ENCODE data around the gene ARHGEF16. TPM values are rescaled to one million over a fixed set of nuclear protein-coding genes. Genes with fewer than 3 reads are reported as not detected.

The ARHGEF16 gene
- total RNA-seq, 1 donor, result 0.18 TPM

- DNase-seq (ENCODE audit: low read depth), result no peak
- TF ChIP-seq, protein P1, sequence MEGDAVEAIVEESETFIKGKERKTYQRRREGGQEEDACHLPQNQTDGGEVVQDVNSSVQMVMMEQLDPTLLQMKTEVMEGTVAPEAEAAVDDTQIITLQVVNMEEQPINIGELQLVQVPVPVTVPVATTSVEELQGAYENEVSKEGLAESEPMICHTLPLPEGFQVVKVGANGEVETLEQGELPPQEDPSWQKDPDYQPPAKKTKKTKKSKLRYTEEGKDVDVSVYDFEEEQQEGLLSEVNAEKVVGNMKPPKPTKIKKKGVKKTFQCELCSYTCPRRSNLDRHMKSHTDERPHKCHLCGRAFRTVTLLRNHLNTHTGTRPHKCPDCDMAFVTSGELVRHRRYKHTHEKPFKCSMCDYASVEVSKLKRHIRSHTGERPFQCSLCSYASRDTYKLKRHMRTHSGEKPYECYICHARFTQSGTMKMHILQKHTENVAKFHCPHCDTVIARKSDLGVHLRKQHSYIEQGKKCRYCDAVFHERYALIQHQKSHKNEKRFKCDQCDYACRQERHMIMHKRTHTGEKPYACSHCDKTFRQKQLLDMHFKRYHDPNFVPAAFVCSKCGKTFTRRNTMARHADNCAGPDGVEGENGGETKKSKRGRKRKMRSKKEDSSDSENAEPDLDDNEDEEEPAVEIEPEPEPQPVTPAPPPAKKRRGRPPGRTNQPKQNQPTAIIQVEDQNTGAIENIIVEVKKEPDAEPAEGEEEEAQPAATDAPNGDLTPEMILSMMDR (IDR thresholded peaks at IDR 0.05; ENCODE audit: insufficient read depth, low read length), result no peak
- no peak overlapping the region for H3K4me3 ChIP-seq (ENCODE audit: low read depth, low read length)
Measured at GRCh38 chr1:3423245-3423829, 31.1 kb upstream of the ARHGEF16 start.

GRCh38 chr1:3423896-3424611 is 30.4 kb upstream of the ARHGEF16 start:
- peak; percentile 3 for DNase-seq (ENCODE audit: low read depth)
- no peak overlapping the region for H3K4me3 ChIP-seq (ENCODE audit: low read depth, low read length)

GRCh38 chr1:3425486-3426215 is 28.8 kb upstream of the ARHGEF16 start:
- TF ChIP-seq, protein P1 (IDR thresholded peaks at IDR 0.05; ENCODE audit: insufficient read depth, low read length), result no peak
- no peak overlapping the region for H3K4me3 ChIP-seq (ENCODE audit: low read depth, low read length)
- no peak for DNase-seq (ENCODE audit: low read depth)

More at GRCh38 chr1:3423896-3424611, 30.4 kb upstream of the ARHGEF16 start:
- TF ChIP-seq, protein P1 (IDR thresholded peaks at IDR 0.05; ENCODE audit: insufficient read depth, low read length), result no peak

- no peak for DNase-seq (ENCODE audit: low read depth)
- no peak overlapping the region for H3K4me3 ChIP-seq (ENCODE audit: low read depth, low read length)
- TF ChIP-seq, protein P1 (IDR thresholded peaks at IDR 0.05; ENCODE audit: insufficient read depth, low read length), result no peak
Measured at GRCh38 chr1:3426956-3427535, 27.4 kb upstream of the ARHGEF16 start.

GRCh38 chr1:3427711-3428704 is 26.5 kb upstream of the ARHGEF16 start:
- no peak overlapping the region for H3K4me3 ChIP-seq (ENCODE audit: low read depth, low read length)
- DNase-seq (ENCODE audit: low read depth), result no peak
- TF ChIP-seq, protein P1 (IDR thresholded peaks at IDR 0.05; ENCODE audit: insufficient read depth, low read length), result no peak

GRCh38 chr1:3428899-3429298 is 25.6 kb upstream of the ARHGEF16 start:
- TF ChIP-seq, protein P1 (IDR thresholded peaks at IDR 0.05; ENCODE audit: insufficient read depth, low read length), result no peak
- no peak for DNase-seq (ENCODE audit: low read depth)
- no peak overlapping the region for H3K4me3 ChIP-seq (ENCODE audit: low read depth, low read length)

Measured in fibroblast of the aortic adventitia (primary cell).